ENCODE data around the gene STAG1. TPM values are rescaled to one million over a fixed set of nuclear protein-coding genes. Genes with fewer than 3 reads are reported as not detected.

The STAG1 gene
- total RNA-seq, 4 donors from 2014 or later = 39.3 to 53.3 (median 51.3) TPM

DNA sequence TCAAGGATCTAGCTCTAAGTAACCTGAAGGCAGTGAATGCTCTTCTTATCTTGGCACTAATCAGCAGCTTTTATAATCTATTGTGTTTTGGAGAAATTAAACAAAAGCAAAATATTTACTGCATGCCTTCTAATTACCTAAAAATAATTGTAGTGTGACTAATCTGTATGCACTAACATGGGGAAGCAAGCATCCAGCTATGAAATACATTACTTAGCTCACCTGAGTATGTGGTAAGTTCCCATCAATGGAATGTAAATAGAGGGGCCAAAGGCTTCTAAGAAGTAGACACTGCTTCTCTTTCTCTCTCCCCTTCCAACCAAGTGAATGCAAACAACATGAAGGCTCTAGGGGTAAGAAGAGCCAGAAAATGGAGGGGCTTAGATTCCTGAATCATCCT, 165.6 kb downstream of the STAG1 start:
- TF ChIP-seq POLR2AphosphoS5 (IDR thresholded peaks at IDR 0.05) (no peak), POLR2A (IDR thresholded peaks at IDR 0.05) (no peak), CTCF (IDR thresholded peaks at IDR 0.05) (no peak), EP300 (IDR thresholded peaks at IDR 0.05) (no peak)
- no peak overlapping the region for H3K4me3 ChIP-seq

DNA sequence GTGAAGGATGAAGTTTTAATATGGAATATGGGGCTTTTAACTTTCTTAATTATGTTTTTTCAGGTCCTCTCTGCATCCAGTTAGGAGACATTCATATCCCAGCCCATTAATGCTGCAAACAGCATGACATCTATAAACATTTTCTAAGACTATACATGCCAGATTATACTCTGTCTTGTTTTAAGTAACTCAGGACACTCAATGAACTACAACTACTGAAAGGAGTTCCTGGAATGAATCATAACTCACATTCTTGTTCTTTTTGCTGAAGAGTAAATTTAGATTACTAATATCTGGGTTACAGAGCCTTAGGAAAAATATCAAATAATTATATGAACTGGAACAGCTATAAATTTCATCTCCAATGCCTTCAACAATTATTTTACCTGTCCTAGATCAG, 167.4 kb downstream of the STAG1 start:
- H3K4me3 ChIP-seq = no peak overlapping the region
- ATAC-seq = no peak
- H3K4me1 ChIP-seq = peaks cover 0 to 11% (median 0%) of the 10 kb centered on the region in 3 donors

More for the DNA sequence above, 165.6 kb downstream of the STAG1 start:
- no peak overlapping the region for H3K27ac ChIP-seq
- H3K27me3 ChIP-seq = no peaks in the 10 kb centered on the region
- H3K9me3 ChIP-seq = no peaks in the 10 kb centered on the region
- peaks cover 0 to 9% of the 10 kb centered on the region in 2 donors for H3K36me3 ChIP-seq
- ATAC-seq = no peak
- peaks cover 0 to 11% (median 0%) of the 10 kb centered on the region in 3 donors for H3K4me1 ChIP-seq

DNA sequence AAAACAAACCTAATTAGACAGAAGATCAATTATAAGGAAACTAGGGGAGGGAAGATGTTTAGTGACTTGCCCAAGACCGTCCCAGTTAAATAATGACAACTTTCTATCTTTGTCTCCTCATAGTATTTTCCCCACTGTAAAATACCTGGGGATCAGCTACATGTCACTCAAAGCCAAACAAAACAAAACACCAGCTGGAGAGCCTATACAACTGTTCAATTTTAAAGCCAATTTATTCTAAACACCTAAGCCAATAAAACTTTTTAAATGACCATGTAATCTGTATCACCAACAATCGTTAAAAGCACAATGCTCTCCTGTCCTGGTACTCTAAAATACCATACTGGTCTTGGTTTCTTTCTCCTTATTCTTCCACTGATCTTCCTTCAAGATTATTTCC, 168.4 kb downstream of the STAG1 start:
- no peak overlapping the region for H3K27ac ChIP-seq
- no peak overlapping the region for H3K4me3 ChIP-seq
- no peak for ATAC-seq
- WGBS, 2 donors (ENCODE audit: low coverage in 1 of 2) = 87 to 96% methylated on average over 2 of the region's 2 CpGs
- peaks cover 0 to 9% of the 10 kb centered on the region in 2 donors for H3K36me3 ChIP-seq
- H3K27me3 ChIP-seq = no peaks in the 10 kb centered on the region
- no peak for TF ChIP-seq CTCF (IDR thresholded peaks at IDR 0.05)
- no peak for TF ChIP-seq POLR2AphosphoS5 (IDR thresholded peaks at IDR 0.05)
- no peak for TF ChIP-seq POLR2A (IDR thresholded peaks at IDR 0.05)
- TF ChIP-seq EP300 (IDR thresholded peaks at IDR 0.05) = no peak
- H3K9me3 ChIP-seq = no peaks in the 10 kb centered on the region
- peaks cover 0 to 11% (median 0%) of the 10 kb centered on the region in 3 donors for H3K4me1 ChIP-seq

More for the DNA sequence above, 167.4 kb downstream of the STAG1 start:
- Histone ChIP-seq H3K27ac (no peak overlapping the region), H3K36me3 (peaks cover 0 to 9% of the 10 kb centered on the region in 2 donors), H3K9me3 (no peaks in the 10 kb centered on the region), H3K27me3 (no peaks in the 10 kb centered on the region)
- TF ChIP-seq POLR2A (IDR thresholded peaks at IDR 0.05) = no peak
- TF ChIP-seq EP300 (IDR thresholded peaks at IDR 0.05) = no peak
- no peak for TF ChIP-seq CTCF (IDR thresholded peaks at IDR 0.05)

DNA sequence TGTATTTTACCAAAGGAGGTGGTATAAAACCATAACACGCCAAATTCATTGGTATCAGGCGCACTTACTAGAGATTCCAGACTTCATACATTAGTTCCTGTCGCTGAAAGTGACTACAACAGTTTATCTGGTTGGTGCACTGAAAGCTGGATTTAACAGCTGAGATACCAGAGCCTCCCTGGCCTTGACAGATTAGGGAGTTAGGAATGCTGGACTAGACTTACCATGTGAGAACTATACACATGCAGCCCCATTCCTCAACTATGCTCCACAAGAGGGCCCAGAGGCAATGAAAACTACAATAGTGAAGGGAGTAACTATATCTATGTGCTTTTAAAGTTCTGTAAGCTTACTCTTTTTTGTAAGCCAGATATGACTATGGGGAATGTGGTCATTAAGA, 174.4 kb downstream of the STAG1 start:
- H3K9me3 ChIP-seq = peaks cover 0 to 5% (median 0%) of the 10 kb centered on the region in 3 donors
- peaks cover 0 to 13% of the 10 kb centered on the region in 2 donors for H3K36me3 ChIP-seq
- H3K27me3 ChIP-seq = no peaks in the 10 kb centered on the region
- no peak overlapping the region for H3K4me3 ChIP-seq
- no peak for ATAC-seq
- 98 to 100% methylated on average over 2 to 3 of the region's 3 CpGs for WGBS, 2 donors (ENCODE audit: low coverage in 1 of 2)
- H3K27ac ChIP-seq = no peak overlapping the region
- TF ChIP-seq EP300 (IDR thresholded peaks at IDR 0.05) = no peak
- TF ChIP-seq POLR2AphosphoS5 (IDR thresholded peaks at IDR 0.05) = no peak
- no peak for TF ChIP-seq CTCF (IDR thresholded peaks at IDR 0.05)
- TF ChIP-seq POLR2A (IDR thresholded peaks at IDR 0.05) = no peak
- no peaks in the 10 kb centered on the region for H3K4me1 ChIP-seq

DNA sequence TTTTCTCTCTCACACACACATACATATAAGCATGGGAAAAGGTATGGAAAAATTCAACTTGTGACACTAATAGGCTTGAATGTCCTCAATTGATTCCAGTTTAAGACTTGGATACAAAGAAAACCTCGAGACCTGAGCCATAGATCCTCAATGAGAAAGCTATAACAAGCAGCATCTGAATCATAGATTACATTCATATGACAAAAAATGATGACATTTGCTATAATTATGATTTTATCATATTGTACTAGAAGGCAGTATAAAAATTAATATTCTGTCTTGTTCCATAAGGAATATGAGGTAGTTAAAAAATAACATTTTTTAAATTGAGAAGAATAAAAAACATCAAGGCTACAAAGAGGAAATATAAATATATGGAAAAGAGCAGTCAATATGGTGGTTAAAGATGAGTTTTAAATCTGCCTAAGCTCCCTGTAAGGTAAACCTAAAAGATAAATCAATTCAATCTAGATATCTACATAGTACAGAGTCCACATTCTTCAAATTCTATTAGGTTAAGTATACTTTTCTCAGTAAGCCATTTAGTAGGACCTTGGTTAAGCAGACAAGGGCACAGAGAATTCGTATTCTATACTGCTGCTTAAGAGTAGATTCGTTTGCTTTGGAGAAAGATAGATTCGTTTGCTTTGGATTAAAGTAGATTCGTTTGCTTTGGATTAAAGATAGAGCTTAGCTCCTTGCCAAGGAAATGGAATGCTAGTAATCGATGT, 175.7 kb downstream of the STAG1 start:
- peaks cover 0 to 13% of the 10 kb centered on the region in 2 donors for H3K36me3 ChIP-seq
- no peak overlapping the region for H3K4me3 ChIP-seq
- 56 to 61% methylated on average over 6 of the region's 6 CpGs for WGBS, 2 donors (ENCODE audit: low coverage in 1 of 2)
- H3K27ac ChIP-seq = no peak overlapping the region
- no peaks in the 10 kb centered on the region for H3K27me3 ChIP-seq
- peaks cover 0 to 5% (median 0%) of the 10 kb centered on the region in 3 donors for H3K9me3 ChIP-seq
- TF ChIP-seq POLR2A (IDR thresholded peaks at IDR 0.05) = no peak
- H3K4me1 ChIP-seq = no peaks in the 10 kb centered on the region
- ATAC-seq = no peak
